ENCODE data around the gene B4GAT1. TPM values are rescaled to one million over a fixed set of nuclear protein-coding genes. Genes with fewer than 3 reads are reported as not detected.

B4GAT1 gene
- total and polyA plus RNA-seq, 2 of the 4 experiments (the other 2 are of a cell fraction) = 10.6 to 18.4 TPM

- dilution Hi-C loops (cut with HindIII; ENCODE audit: low sequenced_read_pairs, unreplicated experiment) = no loop called here
- H3K4me3 ChIP-seq (ENCODE audit: insufficient read depth, low read depth, low read length) = peak overlapping the region; percentile 23; the same call in 1 of the 2 replicates
- intact Hi-C loops (cut with micrococcal nuclease) = loop anchor here (1.0 to 5.0 kb wide), 2 partner anchors 46 to 75 kb away; no protein-coding TSS in a partner anchor
Observed at GRCh38 chr11:66386171-66387069, 39.0 kb upstream of the B4GAT1 start.

More at GRCh38 chr11:66386171-66387069, 39.0 kb upstream of the B4GAT1 start:
- no peak overlapping the region for H3K4ac ChIP-seq (ENCODE audit: low read depth, low read length)
- H3K27me3 ChIP-seq (ENCODE audit: control insufficient read depth, insufficient read depth, low read length) = peaks cover 7% of the 10 kb centered on the region
- H3K18ac ChIP-seq (ENCODE audit: low read depth, low read length) = no peak overlapping the region
- H2BK20ac ChIP-seq (ENCODE audit: low read depth, low read length) = no peak overlapping the region
- WGBS, 2 experiments (ENCODE audit: extremely low coverage in 2 of 2, insufficient read length in 1 of 2) = 3% methylated on average over 14 of the region's 20 CpGs; no CpG with 5 or more reads in 1 of the 2 experiments
- H3K4me1 ChIP-seq (ENCODE audit: control insufficient read depth, insufficient read depth, low read length) = no peaks in the 10 kb centered on the region
- peak overlapping the region; percentile 89 for H2AFZ ChIP-seq (replicated peaks; ENCODE audit: low read length, poor library complexity)
- H3K27ac ChIP-seq (ENCODE audit: insufficient read depth, low read length) = no peak overlapping the region
- 0 out of 2 replicates have a peak overlapping the region, but pooled peaks have one; percentile 51 for H3K14ac ChIP-seq (replicated peaks; ENCODE audit: low read depth, low read length)
- H3K4me2 ChIP-seq (ENCODE audit: low read depth, low read length) = peak overlapping the region; percentile 74
- no peak overlapping the region for H2BK120ac ChIP-seq (ENCODE audit: low read depth, low read length)
- peak overlapping the region in 1 of 2 experiments; percentile 51; a peak in 1 of 4 replicates for H4K8ac ChIP-seq (ENCODE audit: low read depth in 2 of 2, low read length in 2 of 2)
- DNase-seq (peak; percentile 80), ATAC-seq (ENCODE audit: low read depth) (peak; percentile 90)
- H3K9ac ChIP-seq (ENCODE audit: low read depth, low read length) = peak overlapping the region; percentile 39; the same call in 1 of the 2 replicates
- H3K79me1 ChIP-seq (ENCODE audit: low read depth in 1 of 2, low read length in 2 of 2) = no peaks in the 10 kb centered on the region
- H4K91ac ChIP-seq (ENCODE audit: insufficient read depth, low read depth, low read length) = no peak overlapping the region
- H3K56ac ChIP-seq (ENCODE audit: extremely low read depth, insufficient read depth, low read length) = no peak overlapping the region
- in situ Hi-C loops (cut with MboI; ENCODE audit: low sequenced_read_pairs) = loop anchor here (5.0 kb wide), 1 partner anchor 79 kb away; no protein-coding TSS in a partner anchor
- no peaks in the 10 kb centered on the region for H4K20me1 ChIP-seq (ENCODE audit: insufficient read depth, low read length)
- TF ChIP-seq RAD21 (IDR thresholded peaks at IDR 0.05; ENCODE audit: low read length) = peak; percentile 67
- no peak for TF ChIP-seq MAFK (IDR thresholded peaks at IDR 0.05; ENCODE audit: low read depth, low read length)
- TF ChIP-seq SMC3 (IDR thresholded peaks at IDR 0.05; ENCODE audit: low read depth, low read length) = peak; percentile 67
- TF ChIP-seq CEBPB (IDR thresholded peaks at IDR 0.05; ENCODE audit: low read depth, low read length) = peak; percentile 93
- TF ChIP-seq CHD1 (IDR thresholded peaks at IDR 0.05; ENCODE audit: low read depth, low read length) = no peak
- no peak for TF ChIP-seq RCOR1 (IDR thresholded peaks at IDR 0.05; ENCODE audit: insufficient replicate concordance, low read length)
- no peak for TF ChIP-seq USF2 (IDR thresholded peaks at IDR 0.05; ENCODE audit: low read depth, low read length)
- peak; percentile 90 for TF ChIP-seq CTCF (conservative IDR thresholded peaks at IDR 0.05; ENCODE audit: low read depth, low read length)
- no peaks in the 10 kb centered on the region for H3K9me1 ChIP-seq (ENCODE audit: insufficient read depth, low read length)
- no peak overlapping the region for H4K5ac ChIP-seq (ENCODE audit: low read depth, low read length)
- BruUV-seq (replicated peaks) = no TSS peak
- H2AK9ac ChIP-seq (replicated peaks; ENCODE audit: low read depth, low read length, poor library complexity) = no peak overlapping the region
- H3K9me3 ChIP-seq (ENCODE audit: control insufficient read depth, insufficient read depth, low read length) = no peaks in the 10 kb centered on the region
- no peak overlapping the region for H2BK5ac ChIP-seq (ENCODE audit: low read depth, low read length, poor library complexity, severe bottlenecking)
- H2AK5ac ChIP-seq (ENCODE audit: low read depth, low read length) = no peak overlapping the region
- ChIA-PET CTCF (interaction anchor here (0.5 to 2.1 kb wide), 14 partner anchors 9 to 128 kb away, joined by 3 to 11 read pairs (median 3); partner anchors contain the start of gene B4GAT1), POLR2A (ENCODE audit: unreplicated experiment) (interaction anchor here (0.7 to 1.1 kb wide), 2 partner anchors 74 to 93 kb away, joined by 3 to 5 read pairs; no protein-coding TSS in a partner anchor)
- no peak overlapping the region for H3K23ac ChIP-seq (ENCODE audit: low read depth, low read length)
- no peaks in the 10 kb centered on the region for H3K36me3 ChIP-seq (ENCODE audit: control insufficient read depth, insufficient read depth, low read length)
- no peak overlapping the region for H2BK15ac ChIP-seq (ENCODE audit: low read depth, low read length)
